EL (cell line): Measurements from ENCODE around the gene SCUBE3.

Experiments
- DNase-seq: peaks from one replicate; pipeline ENCODE4 v3.0.0-alpha.2; 2016

Gene SCUBE3

GRCh38 chr6:35242906-35243305 is 29.1 kb downstream of the SCUBE3 start:
- DNase-seq = no peak

GRCh38 chr6:35243386-35243958 is 29.7 kb downstream of the SCUBE3 start:
- no peak for DNase-seq

- DNase-seq = no peak
Measured at GRCh38 chr6:35244551-35244950, 30.8 kb downstream of the SCUBE3 start.

- DNase-seq = no peak
Measured at GRCh38 chr6:35247642-35248231, 34.0 kb downstream of the SCUBE3 start.

- DNase-seq = peak; percentile 39
Measured at GRCh38 chr6:35248300-35248699, 34.5 kb downstream of the SCUBE3 start.

- DNase-seq = no peak
Measured at GRCh38 chr6:35248965-35249364, 35.2 kb downstream of the SCUBE3 start.

GRCh38 chr6:35251949-35252348 is 38.2 kb downstream of the SCUBE3 start:
- no peak for DNase-seq

- DNase-seq = no peak
Measured at GRCh38 chr6:35253249-35253648, 39.5 kb downstream of the SCUBE3 start.

GRCh38 chr6:35258336-35258735 is 44.6 kb downstream of the SCUBE3 start:
- DNase-seq = no peak

GRCh38 chr6:35258858-35259193 is 45.1 kb downstream of the SCUBE3 start:
- DNase-seq = no peak

- peak; percentile 97 for DNase-seq
Measured at GRCh38 chr6:35259194-35259947, 45.6 kb downstream of the SCUBE3 start, which contains the start of gene ZNF76. Gene ZNF76, plus strand, starts transcription at chr6:35259735. Its CDS starts 21,417 bp downstream, at chr6:35281152.

- DNase-seq = peak; percentile 54
Measured at GRCh38 chr6:35259948-35260590, 46.3 kb downstream of the SCUBE3 start.

GRCh38 chr6:35260591-35261570 is 47.1 kb downstream of the SCUBE3 start:
- DNase-seq = no peak

- peak; percentile 54 for DNase-seq
Measured at GRCh38 chr6:35262596-35262995, 48.8 kb downstream of the SCUBE3 start.

- no peak for DNase-seq
Measured at GRCh38 chr6:35264550-35265274, 51.0 kb downstream of the SCUBE3 start.

GRCh38 chr6:35265523-35265922 is 51.8 kb downstream of the SCUBE3 start:
- no peak for DNase-seq

- no peak for DNase-seq
Measured at GRCh38 chr6:35267446-35267845, 53.7 kb downstream of the SCUBE3 start.

- no peak for DNase-seq
Measured at GRCh38 chr6:35267897-35268296, 54.1 kb downstream of the SCUBE3 start.

- DNase-seq = no peak
Measured at GRCh38 chr6:35272005-35272404, 58.2 kb downstream of the SCUBE3 start.

GRCh38 chr6:35273822-35274559 is 60.2 kb downstream of the SCUBE3 start:
- no peak for DNase-seq

- no peak for DNase-seq
Measured at GRCh38 chr6:35275744-35276260, 62.0 kb downstream of the SCUBE3 start.
